Adrenal gland (tissue), 5 donors: ENCODE data around the gene MAPKBP1.

Experiments
- POLR2A ChIP-seq, 2 donors: fragments of 450-650 bp; IDR thresholded peaks; one replicate each; pipeline ENCODE4 v1.6.1; 2017; ENCODE audit warnings: antibody characterized with exemption in 2 of 2, mild to moderate bottlenecking in 2 of 2, moderate library complexity in 1 of 2
- TF ChIP-seq, protein P1 (sequence below), 6 experiments: fragments of 450-650 bp in 4 of 6; fragments of 200-600 bp in 2 of 6; sonication (generic) in 1 of 6; IDR thresholded peaks; 1 replicate in 5 of 6; 2 replicates in 1 of 6; pipeline versions ENCODE4 v1.5.1 to v1.8.0; 2016 to 2021; ENCODE audit warnings: antibody characterized with exemption in 6 of 6, mild to moderate bottlenecking in 2 of 6, moderate library complexity in 1 of 6
- donor health status: DM: no; HTN: no; CAD: no.

DNA sequence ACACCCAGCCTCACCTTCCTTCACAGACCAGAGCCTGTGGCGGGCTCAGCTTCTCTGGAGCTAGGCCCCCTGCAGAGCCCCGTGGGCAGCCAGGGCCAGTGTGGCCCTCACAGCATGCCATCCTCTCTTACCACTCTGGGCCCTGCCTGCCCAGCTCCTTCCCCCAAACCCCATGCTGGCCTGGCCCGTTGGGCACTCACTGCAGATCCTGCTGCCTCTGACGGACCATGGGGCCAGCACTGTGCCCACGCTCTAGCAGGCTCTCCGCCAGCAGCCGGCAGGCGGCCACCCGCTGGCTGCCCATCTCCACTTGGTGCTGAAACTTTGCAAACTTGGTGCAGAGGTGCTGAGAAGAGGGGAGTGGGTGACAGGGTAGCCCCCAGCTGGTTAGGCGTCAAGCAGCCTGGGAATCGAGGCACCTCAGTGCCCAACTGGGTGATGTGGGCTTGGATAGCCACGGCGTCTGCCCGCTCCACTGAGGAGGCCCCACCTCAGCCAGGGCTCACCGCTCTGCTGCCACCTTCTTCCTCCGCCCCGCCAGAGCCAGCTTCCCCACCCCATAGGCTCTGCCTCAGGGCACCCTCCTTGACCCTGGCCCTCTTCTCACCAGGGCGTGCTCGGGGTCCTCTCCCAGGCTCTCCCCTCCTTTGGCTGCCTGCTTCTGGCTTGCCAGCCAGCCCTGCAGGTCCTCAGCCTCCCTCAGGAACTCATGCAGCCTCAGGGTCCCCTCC, 97.1 kb downstream of the MAPKBP1 start:
- TF ChIP-seq POLR2A (IDR thresholded peaks at IDR 0.05), result no peak
- TF ChIP-seq, protein P1, sequence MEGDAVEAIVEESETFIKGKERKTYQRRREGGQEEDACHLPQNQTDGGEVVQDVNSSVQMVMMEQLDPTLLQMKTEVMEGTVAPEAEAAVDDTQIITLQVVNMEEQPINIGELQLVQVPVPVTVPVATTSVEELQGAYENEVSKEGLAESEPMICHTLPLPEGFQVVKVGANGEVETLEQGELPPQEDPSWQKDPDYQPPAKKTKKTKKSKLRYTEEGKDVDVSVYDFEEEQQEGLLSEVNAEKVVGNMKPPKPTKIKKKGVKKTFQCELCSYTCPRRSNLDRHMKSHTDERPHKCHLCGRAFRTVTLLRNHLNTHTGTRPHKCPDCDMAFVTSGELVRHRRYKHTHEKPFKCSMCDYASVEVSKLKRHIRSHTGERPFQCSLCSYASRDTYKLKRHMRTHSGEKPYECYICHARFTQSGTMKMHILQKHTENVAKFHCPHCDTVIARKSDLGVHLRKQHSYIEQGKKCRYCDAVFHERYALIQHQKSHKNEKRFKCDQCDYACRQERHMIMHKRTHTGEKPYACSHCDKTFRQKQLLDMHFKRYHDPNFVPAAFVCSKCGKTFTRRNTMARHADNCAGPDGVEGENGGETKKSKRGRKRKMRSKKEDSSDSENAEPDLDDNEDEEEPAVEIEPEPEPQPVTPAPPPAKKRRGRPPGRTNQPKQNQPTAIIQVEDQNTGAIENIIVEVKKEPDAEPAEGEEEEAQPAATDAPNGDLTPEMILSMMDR (IDR thresholded peaks at IDR 0.05), result no peak
